GM23248 (cell line): ENCODE results near the gene MAP4K2. TPM values are rescaled to one million over a fixed set of nuclear protein-coding genes. Genes with fewer than 3 reads are reported as not detected.
A peak's percentile ranks its signal among the peaks of the same experiment; 100 is the strongest.

Source experiments
- DNase-seq: peaks from one replicate; pipeline ENCODE4 v3.0.0-alpha.2; 2015
- H2AFZ ChIP-seq: fragments of 200-600 bp; sonication (generic); 2 replicates; pipeline ENCODE4 v1.6.1; 2016; ENCODE audit warnings: antibody characterized with exemption
- H3F3A ChIP-seq: fragments of 200-600 bp; sonication (generic); 2 replicates; pipeline ENCODE4 v1.6.1; 2016; ENCODE audit warnings: mild to moderate bottlenecking, antibody characterized with exemption, mixed run types; ENCODE audit not compliant: insufficient read depth
- H3K27ac ChIP-seq: fragments of 200-600 bp; sonication (generic); 2 replicates; pipeline ENCODE4 v1.5.1; 2016; ENCODE audit warnings: mild to moderate bottlenecking
- H3K27me3 ChIP-seq: fragments of 200-600 bp; sonication (generic); replicated peaks from 2 replicates; pipeline ENCODE4 v1.6.1; 2016; ENCODE audit warnings: mild to moderate bottlenecking; ENCODE audit not compliant: insufficient read depth
- H3K36me3 ChIP-seq: fragments of 200-600 bp; sonication (generic); 2 replicates; pipeline ENCODE4 v1.6.1; 2016; ENCODE audit warnings: low read depth, mild to moderate bottlenecking
- H3K4me1 ChIP-seq: fragments of 200-600 bp; sonication (generic); 2 replicates; pipeline ENCODE4 v1.6.1; 2016; ENCODE audit warnings: mild to moderate bottlenecking; ENCODE audit not compliant: insufficient read depth
- H3K4me2 ChIP-seq: fragments of 200-600 bp; sonication (generic); one replicate; pipeline ENCODE4 v1.6.1; 2016; ENCODE audit warnings: mild to moderate bottlenecking; ENCODE audit not compliant: unreplicated experiment
- H3K4me3 ChIP-seq: fragments of 200-600 bp; sonication (generic); 2 replicates; pipeline ENCODE4 v1.5.1; 2016; ENCODE audit warnings: mild to moderate bottlenecking
- H3K79me2 ChIP-seq: fragments of 200-600 bp; sonication (generic); 2 replicates; pipeline ENCODE4 v1.6.1; 2016; ENCODE audit warnings: mild to moderate bottlenecking; ENCODE audit not compliant: insufficient read depth
- H3K9ac ChIP-seq: fragments of 200-600 bp; sonication (generic); 2 replicates; pipeline ENCODE4 v1.6.1; 2016; ENCODE audit warnings: mild to moderate bottlenecking
- H3K9me2 ChIP-seq: fragments of 200-600 bp; sonication (generic); 2 replicates; pipeline ENCODE4 v1.6.1; 2016; ENCODE audit warnings: mixed run types, mild to moderate bottlenecking, moderate library complexity; ENCODE audit not compliant: insufficient read depth
- H3K9me3 ChIP-seq: fragments of 200-600 bp; sonication (generic); one replicate; pipeline ENCODE4 v1.6.1; 2017; ENCODE audit warnings: low read depth
- H4K20me1 ChIP-seq: fragments of 200-600 bp; sonication (generic); 2 replicates; pipeline ENCODE4 v1.6.0; 2016; ENCODE audit not compliant: insufficient read depth
- EZH2 ChIP-seq: fragments of 200-600 bp; sonication (generic); IDR thresholded peaks from 2 replicates; pipeline ENCODE4 v1.6.1; 2018; ENCODE audit warnings: antibody characterized with exemption, mild to moderate bottlenecking; ENCODE audit not compliant: insufficient read depth, poor library complexity, severe bottlenecking
- EZH2phosphoT487 ChIP-seq: fragments of 200-600 bp; sonication (generic); IDR thresholded peaks from 2 replicates; pipeline ENCODE4 v1.6.1; 2018; ENCODE audit warnings: antibody characterized with exemption, moderate library complexity, mild to moderate bottlenecking, low read depth; ENCODE audit not compliant: insufficient read depth
- WGBS, 2 experiments: methylation state at CpG; one replicate each; pipeline ENCODE4 v1.1.6; 2015 to 2017; ENCODE audit warnings: low lambda C conversion rate in 2 of 2, low coverage in 1 of 2; ENCODE audit errors: missing lambda C conversion rate in 2 of 2; 5-methylcytosine and 5-hydroxymethylcytosine counted together
- in situ Hi-C: fragments of 300-500 bp; cut with MboI; formaldehyde crosslinking; loops from 2 replicates; pipeline ENCODE4 v1.15.0; 2020
- polyA plus RNA-seq: library from polyadenylated mRNA; unstranded; fragments of >200 nt; fragmentation: Nextera tagmentation; extraction: Ambion mirVana; gene quantifications from 2 replicates; pipeline ENCODE4 v1.2.1, GENCODE V29; 2016
- total RNA-seq: library from RNA; depleted of rRNA; stranded (reverse); fragments of >200 nt; shearing (Covaris generic); gene quantifications from 2 replicates; pipeline ENCODE4 v1.2.3, GENCODE V29; 2014

MAP4K2 gene
- total and polyA plus RNA-seq, 2 experiments from 2014 or later = 6.2 to 18.2 TPM

- Histone ChIP-seq H3K27me3 (no peaks in the 10 kb centered on the region), H3K9me2 (no peaks in the 10 kb centered on the region), H4K20me1 (peaks cover 52% of the 10 kb centered on the region; the same call in 1 of the 2 replicates), H3F3A (peaks cover 68% of the 10 kb centered on the region), H3K79me2 (peaks cover 84% of the 10 kb centered on the region), H3K9ac (no peak overlapping the region), H3K4me1 (peaks cover 20% of the 10 kb centered on the region), H3K4me3 (no peak overlapping the region), H3K36me3 (peaks cover 73% of the 10 kb centered on the region), H3K4me2 (no peak overlapping the region), H3K27ac (no peak overlapping the region), H2AFZ (no peak overlapping the region), H3K9me3 (no peaks in the 10 kb centered on the region)
- DNase-seq = no peak
- in situ Hi-C loops = no loop called here
- 90% methylated on average over 5 of the region's 5 CpGs for WGBS, 2 experiments
- TF ChIP-seq EZH2 (no peak), EZH2phosphoT487 (no peak)
Measured at GRCh38 chr11:64774144-64774543, 28.9 kb downstream of the MAP4K2 start.

- Histone ChIP-seq H3K4me2 (no peak overlapping the region), H3K79me2 (peaks cover 93% of the 10 kb centered on the region), H4K20me1 (peaks cover 52% of the 10 kb centered on the region; the same call in 1 of the 2 replicates), H3K9me3 (no peaks in the 10 kb centered on the region), H3K4me3 (no peak overlapping the region), H3K4me1 (peaks cover 20% of the 10 kb centered on the region), H2AFZ (no peak overlapping the region), H3F3A (peaks cover 84% of the 10 kb centered on the region), H3K9me2 (no peaks in the 10 kb centered on the region), H3K27ac (0 out of 2 replicates have a peak overlapping the region, but pooled peaks have one; percentile 3), H3K27me3 (no peaks in the 10 kb centered on the region), H3K36me3 (peaks cover 88% of the 10 kb centered on the region), H3K9ac (no peak overlapping the region)
- TF ChIP-seq EZH2 = no peak
- TF ChIP-seq EZH2phosphoT487 = no peak
- peak; percentile 33 for DNase-seq
- in situ Hi-C loops = no loop called here
- WGBS, 2 experiments = 77 to 82% methylated on average over 3 of the region's 3 CpGs
Measured at GRCh38 chr11:64772303-64773018, 30.6 kb downstream of the MAP4K2 start.

DNA sequence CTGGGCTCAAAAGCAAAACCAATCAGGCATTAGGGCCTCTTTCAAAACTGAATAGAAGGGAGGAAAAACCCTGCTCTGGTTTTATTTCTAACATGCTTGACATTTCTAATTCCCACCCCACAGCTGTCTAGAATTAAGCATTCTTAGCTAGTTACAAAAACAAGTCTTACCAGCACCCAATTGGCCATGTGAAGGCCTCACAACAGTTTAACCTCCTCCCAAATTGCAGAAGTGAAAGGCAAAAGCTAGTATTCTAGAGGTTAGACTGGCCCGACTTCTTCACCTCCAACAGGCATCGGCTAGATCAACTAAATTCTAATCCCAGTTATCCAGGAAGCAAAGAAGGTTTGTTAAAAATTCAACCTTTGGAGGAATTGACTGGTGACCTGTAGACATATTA, 31.2 kb downstream of the MAP4K2 start:
- WGBS, 2 experiments = 59 to 68% methylated on average over 2 of the region's 2 CpGs
- no peak for DNase-seq
- Histone ChIP-seq H2AFZ (no peak overlapping the region), H3K4me1 (peaks cover 18% of the 10 kb centered on the region), H3K27ac (0 out of 2 replicates have a peak overlapping the region, but pooled peaks have one; percentile 3), H3F3A (peaks cover 79% of the 10 kb centered on the region), H3K4me3 (no peak overlapping the region), H3K9me2 (no peaks in the 10 kb centered on the region), H3K79me2 (peaks cover 93% of the 10 kb centered on the region), H3K4me2 (no peak overlapping the region), H3K27me3 (no peaks in the 10 kb centered on the region), H3K9ac (no peak overlapping the region), H3K36me3 (peaks cover 94% of the 10 kb centered on the region), H4K20me1 (peaks cover 46% of the 10 kb centered on the region; the same call in 1 of the 2 replicates), H3K9me3 (no peaks in the 10 kb centered on the region)
- no peak for TF ChIP-seq EZH2phosphoT487
- TF ChIP-seq EZH2 = no peak
- in situ Hi-C loops = no loop called here

- Histone ChIP-seq H3K4me1 (0 out of 2 replicates have a peak, but pooled peaks cover 7% of the 10 kb centered on the region), H3F3A (peaks cover 61% of the 10 kb centered on the region), H3K4me3 (no peak overlapping the region), H3K9me3 (no peaks in the 10 kb centered on the region), H3K36me3 (peaks cover 82% of the 10 kb centered on the region), H3K4me2 (no peak overlapping the region), H3K27ac (no peak overlapping the region), H3K9me2 (no peaks in the 10 kb centered on the region), H3K27me3 (no peaks in the 10 kb centered on the region), H4K20me1 (peaks cover 29% of the 10 kb centered on the region; the same call in 1 of the 2 replicates), H2AFZ (no peak overlapping the region), H3K79me2 (peaks cover 77% of the 10 kb centered on the region), H3K9ac (no peak overlapping the region)
- no peak for DNase-seq
- no peak for TF ChIP-seq EZH2phosphoT487
- TF ChIP-seq EZH2 = no peak
- in situ Hi-C loops = no loop called here
- 94 to 98% methylated on average over 12 of the region's 12 CpGs for WGBS, 2 experiments
Measured at GRCh38 chr11:64770120-64770519, 32.9 kb downstream of the MAP4K2 start.
